MM.1S (cell line): ENCODE results near the gene SHANK1.

Source experiments
- EZH2 ChIP-seq: fragments of 300-600 bp; sonication (generic); optimal IDR thresholded peaks from 2 replicates; pipeline ENCODE3; 2017; ENCODE audit warnings: low read depth, mild to moderate bottlenecking, antibody characterized with exemption, low read length, mixed read lengths
- EZH2phosphoT487 ChIP-seq: fragments of 300-600 bp; sonication (generic); IDR thresholded peaks from 2 replicates; pipeline ENCODE4 v1.6.1; 2018; ENCODE audit warnings: antibody characterized with exemption, low read length
- TF ChIP-seq, protein P1 (sequence below): fragments of 300-600 bp; sonication (generic); IDR thresholded peaks from 2 replicates; pipeline ENCODE4 v1.5.1; 2016; ENCODE audit warnings: antibody characterized with exemption, low read length, mixed read lengths

DNA sequence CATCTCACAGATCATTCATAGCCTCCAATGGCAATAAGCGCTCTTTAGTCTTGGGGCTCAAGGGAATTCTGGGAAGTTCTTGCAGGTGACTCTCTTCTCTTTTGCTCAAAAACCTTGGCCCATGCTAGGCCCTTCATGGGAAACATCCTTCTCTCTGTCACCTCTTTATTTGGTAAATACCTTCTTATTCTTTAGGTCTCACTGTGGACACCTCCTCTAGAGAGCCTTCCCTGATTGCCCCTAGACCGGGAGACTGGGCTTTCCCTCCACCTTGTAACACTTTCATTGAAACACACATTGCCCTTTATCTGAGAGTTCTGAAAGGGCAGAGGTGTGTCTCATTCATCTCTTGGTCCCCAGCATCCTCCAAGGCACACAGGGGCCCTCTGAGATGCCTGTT is 68.4 kb downstream of the SHANK1 start:
- TF ChIP-seq EZH2, result no peak
- TF ChIP-seq, protein P1, sequence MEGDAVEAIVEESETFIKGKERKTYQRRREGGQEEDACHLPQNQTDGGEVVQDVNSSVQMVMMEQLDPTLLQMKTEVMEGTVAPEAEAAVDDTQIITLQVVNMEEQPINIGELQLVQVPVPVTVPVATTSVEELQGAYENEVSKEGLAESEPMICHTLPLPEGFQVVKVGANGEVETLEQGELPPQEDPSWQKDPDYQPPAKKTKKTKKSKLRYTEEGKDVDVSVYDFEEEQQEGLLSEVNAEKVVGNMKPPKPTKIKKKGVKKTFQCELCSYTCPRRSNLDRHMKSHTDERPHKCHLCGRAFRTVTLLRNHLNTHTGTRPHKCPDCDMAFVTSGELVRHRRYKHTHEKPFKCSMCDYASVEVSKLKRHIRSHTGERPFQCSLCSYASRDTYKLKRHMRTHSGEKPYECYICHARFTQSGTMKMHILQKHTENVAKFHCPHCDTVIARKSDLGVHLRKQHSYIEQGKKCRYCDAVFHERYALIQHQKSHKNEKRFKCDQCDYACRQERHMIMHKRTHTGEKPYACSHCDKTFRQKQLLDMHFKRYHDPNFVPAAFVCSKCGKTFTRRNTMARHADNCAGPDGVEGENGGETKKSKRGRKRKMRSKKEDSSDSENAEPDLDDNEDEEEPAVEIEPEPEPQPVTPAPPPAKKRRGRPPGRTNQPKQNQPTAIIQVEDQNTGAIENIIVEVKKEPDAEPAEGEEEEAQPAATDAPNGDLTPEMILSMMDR, result no peak
- TF ChIP-seq EZH2phosphoT487, result no peak
